Measurements from ENCODE around the gene PARD6A. TPM values are rescaled to one million over a fixed set of nuclear protein-coding genes. Genes with fewer than 3 reads are reported as not detected.

PARD6A gene
- total and polyA plus RNA-seq, 7 experiments from 2014 or later, result 4.5 to 15.1 (median 4.7) TPM

DNA sequence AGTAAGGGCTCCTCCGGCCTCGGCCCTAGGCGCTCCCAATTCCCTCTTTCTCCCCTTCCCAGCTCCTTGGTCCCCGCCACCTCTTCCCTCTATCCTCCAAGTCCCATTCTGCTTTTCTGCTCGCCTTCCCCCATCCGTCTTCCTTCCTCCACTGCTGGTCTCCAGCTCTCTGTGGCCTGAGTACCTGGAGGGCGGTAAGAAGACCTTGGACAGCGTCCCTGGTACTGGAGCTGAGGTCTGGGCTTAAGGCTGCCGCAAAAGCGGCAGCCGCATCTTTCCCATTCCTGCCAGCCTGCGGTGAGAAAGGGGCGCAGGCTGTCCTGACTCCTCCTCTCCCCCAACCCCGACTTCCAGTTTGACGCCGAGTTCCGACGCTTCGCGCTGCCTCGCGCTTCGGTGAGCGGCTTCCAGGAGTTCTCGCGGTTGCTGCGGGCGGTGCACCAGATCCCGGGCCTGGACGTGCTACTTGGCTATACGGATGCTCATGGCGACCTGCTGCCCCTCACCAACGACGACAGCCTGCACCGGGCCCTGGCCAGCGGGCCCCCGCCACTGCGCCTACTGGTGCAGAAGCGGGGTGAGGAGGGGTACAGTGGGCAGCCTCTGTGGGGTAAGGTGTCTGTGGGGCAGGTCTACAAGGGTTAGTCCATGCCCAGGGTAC lies 471 bp downstream of the PARD6A start:
- peaks cover 0 to 3% (median 0%) of the 10 kb centered on the region in 11 donors for H3K9me3 Mint-ChIP-seq
- peak overlapping the region; percentile 84 to 98 (median 95) for H3K27ac Mint-ChIP-seq
- DNase-seq (peak in 3 of 9 donors; percentile 41 to 45 (median 43)), ATAC-seq (no peak)
- Histone ChIP-seq H3K27me3 (ENCODE audit: control insufficient read depth in 2 of 2, insufficient read depth in 2 of 2, low read length in 2 of 2) (no peaks in the 10 kb centered on the region), H3K4me3 (ENCODE audit: low read length) (peak overlapping the region; percentile 65), H3K27ac (ENCODE audit: low read depth, low read length) (peak overlapping the region; percentile 97), H3K4me1 (ENCODE audit: control insufficient read depth in 2 of 2, insufficient read depth in 2 of 2, low read length in 2 of 2) (peaks cover 11 to 17% of the 10 kb centered on the region in 2 donors), H3K36me3 (ENCODE audit: control insufficient read depth in 2 of 3, insufficient read depth in 3 of 3, low read length in 3 of 3) (peaks cover 0 to 30% (median 0%) of the 10 kb centered on the region in 3 experiments), H3K9me3 (ENCODE audit: control insufficient read depth in 2 of 3, low read length in 3 of 3) (no peaks in the 10 kb centered on the region)
- intact Hi-C loops (cut with micrococcal nuclease), result loop anchor here (2.0 to 10.0 kb wide), 7 partner anchors 16 to 574 kb away; partner anchors contain the start of genes CARMIL2 (in 1 of the 2), ESRP2 (in 1 of the 2), PSKH1 (in 1 of the 2) and PSMB10 (in 1 of the 2)
- H3K27me3 Mint-ChIP-seq, result no peaks in the 10 kb centered on the region
- ChIA-PET CTCF (interaction anchor here (1.4 to 2.0 kb wide), 3 partner anchors 11 to 114 kb away, joined by 4 to 8 read pairs (median 6); partner anchors contain the start of gene CTCF), POLR2A (interaction anchor here (1.1 to 6.6 kb wide), 6 partner anchors 9 to 185 kb away, joined by 3 to 84 read pairs (median 6); partner anchors contain the start of genes CARMIL2, CTCF, GFOD2 and NUTF2)
- H3K4me1 Mint-ChIP-seq, result peaks cover 11 to 41% (median 22%) of the 10 kb centered on the region in 7 donors
- peak overlapping the region; percentile 88 to 97 (median 92) for H3K4me3 Mint-ChIP-seq
- peaks cover 0 to 4% (median 0%) of the 10 kb centered on the region in 5 donors for H3K36me3 Mint-ChIP-seq

DNA sequence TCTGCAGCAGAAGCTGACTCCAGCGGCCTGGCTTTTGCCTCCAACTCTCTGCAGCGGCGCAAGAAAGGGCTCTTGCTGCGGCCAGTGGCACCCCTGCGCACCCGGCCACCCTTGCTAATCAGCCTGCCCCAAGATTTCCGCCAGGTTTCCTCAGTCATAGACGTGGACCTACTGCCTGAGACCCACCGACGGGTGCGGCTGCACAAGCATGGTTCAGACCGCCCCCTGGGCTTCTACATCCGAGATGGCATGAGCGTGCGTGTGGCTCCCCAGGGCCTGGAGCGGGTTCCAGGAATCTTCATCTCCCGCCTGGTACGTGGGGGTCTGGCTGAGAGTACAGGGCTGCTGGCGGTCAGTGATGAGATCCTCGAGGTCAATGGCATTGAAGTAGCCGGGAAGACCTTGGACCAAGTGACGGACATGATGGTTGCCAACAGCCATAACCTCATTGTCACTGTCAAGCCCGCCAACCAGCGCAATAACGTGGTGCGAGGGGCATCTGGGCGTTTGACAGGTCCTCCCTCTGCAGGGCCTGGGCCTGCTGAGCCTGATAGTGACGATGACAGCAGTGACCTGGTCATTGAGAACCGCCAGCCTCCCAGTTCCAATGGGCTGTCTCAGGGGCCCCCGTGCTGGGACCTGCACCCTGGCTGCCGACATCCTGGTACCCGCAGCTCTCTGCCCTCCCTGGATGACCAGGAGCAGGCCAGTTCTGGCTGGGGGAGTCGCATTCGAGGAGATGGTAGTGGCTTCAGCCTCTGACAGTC lies 1.3 kb downstream of the PARD6A start:
- Mint-ChIP-seq H3K9me3 (peaks cover 0 to 3% (median 0%) of the 10 kb centered on the region in 11 donors), H3K4me3 (peak overlapping the region; percentile 88 to 97 (median 92)), H3K27ac (peak overlapping the region in 7 of 9 donors; percentile 29 to 98 (median 95)), H3K36me3 (peaks cover 0 to 4% (median 0%) of the 10 kb centered on the region in 5 donors), H3K27me3 (no peaks in the 10 kb centered on the region), H3K4me1 (peaks cover 11 to 45% (median 22%) of the 10 kb centered on the region in 7 donors)
- H3K27ac ChIP-seq (ENCODE audit: low read depth, low read length), result peak overlapping the region; percentile 97
- POLR2A ChIA-PET, result interaction anchor here (0.7 to 4.7 kb wide), 6 partner anchors 11 to 141 kb away, joined by 3 to 48 read pairs (median 4); partner anchors contain the start of genes CARMIL2 and CTCF
- intact Hi-C loops (cut with micrococcal nuclease), result loop anchor here (2.0 to 10.0 kb wide), 7 partner anchors 17 to 573 kb away; partner anchors contain the start of genes CARMIL2 (in 1 of the 2), ESRP2 (in 1 of the 2), PSKH1 (in 1 of the 2) and PSMB10 (in 1 of the 2)
- no peak for ATAC-seq
- no peaks in the 10 kb centered on the region for H3K9me3 ChIP-seq (ENCODE audit: control insufficient read depth in 2 of 3, low read length in 3 of 3)
- H3K27me3 ChIP-seq (ENCODE audit: control insufficient read depth in 2 of 2, insufficient read depth in 2 of 2, low read length in 2 of 2), result no peaks in the 10 kb centered on the region
- CTCF ChIA-PET, result interaction anchor here (1.4 to 3.1 kb wide), 5 partner anchors 17 to 141 kb away, joined by 3 to 17 read pairs (median 6); partner anchors contain the start of gene CARMIL2
- H3K4me3 ChIP-seq (ENCODE audit: low read length), result no peak overlapping the region
- peaks cover 12 to 18% of the 10 kb centered on the region in 2 donors for H3K4me1 ChIP-seq (ENCODE audit: control insufficient read depth in 2 of 2, insufficient read depth in 2 of 2, low read length in 2 of 2)
- DNase-seq, result no peak
- H3K36me3 ChIP-seq (ENCODE audit: control insufficient read depth in 2 of 3, insufficient read depth in 3 of 3, low read length in 3 of 3), result peaks cover 0 to 22% (median 0%) of the 10 kb centered on the region in 3 experiments

DNA sequence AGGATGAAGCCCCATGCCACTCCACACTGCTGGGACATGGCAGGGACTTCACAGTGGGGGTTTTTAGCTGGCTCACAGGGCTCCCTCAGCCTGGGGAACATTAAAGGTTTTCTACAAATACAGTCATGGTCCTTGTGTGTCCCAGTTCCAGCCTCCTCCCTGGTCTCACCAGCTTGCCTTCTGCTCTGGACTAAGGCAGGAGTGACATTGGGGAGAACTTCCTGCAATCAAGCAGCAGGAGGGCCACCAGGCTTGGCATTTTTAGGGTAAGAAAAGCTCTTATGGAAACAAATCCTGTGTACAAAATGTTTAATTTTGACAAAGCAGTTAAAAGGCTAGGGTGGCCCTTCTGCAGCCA lies 1.9 kb downstream of the PARD6A start:
- ChIA-PET POLR2A (interaction anchor here (0.6 to 2.0 kb wide), 8 partner anchors 10 to 412 kb away, joined by 3 to 6 read pairs (median 4); partner anchors contain the start of gene CARMIL2), CTCF (interaction anchor here (1.4 to 3.1 kb wide), 4 partner anchors 18 to 142 kb away, joined by 3 to 17 read pairs (median 6); partner anchors contain the start of gene CARMIL2)
- H3K27ac ChIP-seq (ENCODE audit: low read depth, low read length), result no peak overlapping the region
- H3K4me1 Mint-ChIP-seq, result peaks cover 12 to 49% (median 23%) of the 10 kb centered on the region in 7 donors
- intact Hi-C loops (cut with micrococcal nuclease), result loop anchor here (10.0 kb wide), 4 partner anchors 172 to 572 kb away; partner anchors contain the start of genes ESRP2 (in 1 of the 2) and PSKH1 (in 1 of the 2)
- ATAC-seq (no peak), DNase-seq (no peak)
- H3K4me1 ChIP-seq (ENCODE audit: control insufficient read depth in 2 of 2, insufficient read depth in 2 of 2, low read length in 2 of 2), result peaks cover 18 to 24% of the 10 kb centered on the region in 2 donors
- peaks cover 0 to 4% (median 0%) of the 10 kb centered on the region in 5 donors for H3K36me3 Mint-ChIP-seq
- H3K9me3 Mint-ChIP-seq, result peaks cover 0 to 3% (median 0%) of the 10 kb centered on the region in 11 donors
- no peaks in the 10 kb centered on the region for H3K9me3 ChIP-seq (ENCODE audit: control insufficient read depth in 2 of 3, low read length in 3 of 3)
- H3K27ac Mint-ChIP-seq, result peak overlapping the region in 2 of 9 donors; percentile 62 to 78
- no peaks in the 10 kb centered on the region for H3K27me3 ChIP-seq (ENCODE audit: control insufficient read depth in 2 of 2, insufficient read depth in 2 of 2, low read length in 2 of 2)
- no peak overlapping the region for H3K4me3 ChIP-seq (ENCODE audit: low read length)
- no peaks in the 10 kb centered on the region for H3K27me3 Mint-ChIP-seq
- H3K4me3 Mint-ChIP-seq, result peak overlapping the region in 1 of 10 donors; percentile 9
- peaks cover 0 to 16% (median 0%) of the 10 kb centered on the region in 3 experiments for H3K36me3 ChIP-seq (ENCODE audit: control insufficient read depth in 2 of 3, insufficient read depth in 3 of 3, low read length in 3 of 3)

DNA sequence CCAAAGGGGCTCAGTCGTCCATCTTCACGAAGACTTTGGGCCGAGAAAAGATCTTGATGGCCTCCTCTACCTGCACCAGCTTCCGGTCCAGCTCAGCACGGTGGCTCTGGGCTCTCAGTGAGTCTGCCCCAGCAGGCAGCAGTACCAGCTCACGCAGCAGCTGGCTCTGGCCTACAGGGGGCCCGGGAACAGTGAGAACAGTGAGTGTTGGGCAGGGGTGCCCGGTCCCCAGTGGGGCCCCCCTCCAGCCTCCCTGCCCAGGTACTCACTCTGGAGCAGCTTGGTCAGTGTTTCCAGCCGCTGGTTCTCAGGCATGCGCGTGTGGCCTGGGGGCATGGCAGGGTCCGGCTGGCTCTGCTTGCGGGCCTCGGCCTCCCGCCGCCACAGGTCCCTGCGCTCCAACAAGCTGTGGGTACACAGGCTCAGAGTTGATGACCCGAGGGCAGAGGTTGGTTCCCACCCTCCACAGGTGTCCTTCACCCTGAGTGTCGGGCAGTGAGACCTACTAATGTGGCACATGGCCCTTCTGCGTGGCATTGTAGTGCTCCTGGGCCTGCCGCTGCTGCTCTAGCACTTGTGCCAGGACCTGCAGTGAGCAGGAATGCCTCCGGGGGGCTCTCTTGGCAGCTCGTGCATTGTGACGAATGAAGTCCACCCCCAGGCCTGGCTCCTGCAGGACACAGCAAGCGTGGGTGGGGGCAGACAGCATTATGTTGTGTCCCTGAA lies 2.6 kb downstream of the PARD6A start:
- Mint-ChIP-seq H3K27me3 (no peaks in the 10 kb centered on the region), H3K27ac (peak overlapping the region in 3 of 9 donors; percentile 59 to 78 (median 72)), H3K36me3 (peaks cover 0 to 4% (median 0%) of the 10 kb centered on the region in 5 donors), H3K4me1 (peaks cover 15 to 48% (median 28%) of the 10 kb centered on the region in 7 donors), H3K4me3 (peak overlapping the region in 3 of 10 donors; percentile 8 to 35 (median 35)), H3K9me3 (peaks cover 0 to 3% (median 0%) of the 10 kb centered on the region in 11 donors)
- DNase-seq (peak in 1 of 9 donors; percentile 18), ATAC-seq (no peak)
- Histone ChIP-seq H3K4me3 (ENCODE audit: low read length) (no peak overlapping the region), H3K27ac (ENCODE audit: low read depth, low read length) (no peak overlapping the region), H3K27me3 (ENCODE audit: control insufficient read depth in 2 of 2, insufficient read depth in 2 of 2, low read length in 2 of 2) (no peaks in the 10 kb centered on the region), H3K36me3 (ENCODE audit: control insufficient read depth in 2 of 3, insufficient read depth in 3 of 3, low read length in 3 of 3) (peaks cover 0 to 9% (median 0%) of the 10 kb centered on the region in 3 experiments), H3K4me1 (ENCODE audit: control insufficient read depth in 2 of 2, insufficient read depth in 2 of 2, low read length in 2 of 2) (peaks cover 20 to 29% of the 10 kb centered on the region in 2 donors), H3K9me3 (ENCODE audit: control insufficient read depth in 2 of 3, low read length in 3 of 3) (no peaks in the 10 kb centered on the region)
- intact Hi-C loops (cut with micrococcal nuclease), result loop anchor here (10.0 kb wide), 4 partner anchors 171 to 571 kb away; partner anchors contain the start of genes ESRP2 (in 1 of the 2) and PSKH1 (in 1 of the 2)
- ChIA-PET POLR2A (interaction anchor here (0.6 to 2.0 kb wide), 12 partner anchors 9 to 411 kb away, joined by 3 to 6 read pairs (median 4); partner anchors contain the start of genes CARMIL2 and CTCF), CTCF (interaction anchor here (0.6 to 3.1 kb wide), 5 partner anchors 19 to 424 kb away, joined by 3 to 17 read pairs (median 6); partner anchors contain the start of gene CARMIL2)

DNA sequence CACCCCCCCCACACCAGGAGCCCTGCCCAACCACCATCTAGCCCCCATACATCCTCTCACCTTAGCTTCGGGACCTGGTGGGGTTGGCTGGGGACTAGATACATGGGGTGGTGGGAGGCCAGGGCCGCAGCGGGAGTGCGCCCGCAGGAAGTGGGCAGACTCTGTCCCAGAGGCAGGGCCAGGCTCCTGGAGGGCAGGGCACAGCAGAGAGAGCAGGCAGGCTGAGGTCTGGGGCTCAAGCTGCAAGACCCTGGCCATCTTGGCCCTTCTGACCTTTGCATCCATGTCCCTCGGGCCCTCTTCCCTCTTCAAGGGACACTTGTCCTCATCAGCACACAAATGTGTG lies 3.1 kb downstream of the PARD6A start:
- H3K4me3 Mint-ChIP-seq, result no peak overlapping the region
- no peak for ATAC-seq

More for the DNA sequence above, 3.1 kb downstream of the PARD6A start:
- no peak for DNase-seq
- ChIA-PET CTCF (interaction anchor here (0.6 to 3.1 kb wide), 2 partner anchors 143 to 423 kb away, joined by 3 to 17 read pairs; no protein-coding TSS in a partner anchor), POLR2A (interaction anchor here (0.5 to 2.0 kb wide), 8 partner anchors 10 to 126 kb away, joined by 3 to 6 read pairs (median 4); partner anchors contain the start of genes CARMIL2 and CTCF)
- Histone ChIP-seq H3K4me3 (ENCODE audit: low read length) (no peak overlapping the region), H3K27me3 (ENCODE audit: control insufficient read depth in 2 of 2, insufficient read depth in 2 of 2, low read length in 2 of 2) (no peaks in the 10 kb centered on the region), H3K27ac (ENCODE audit: low read depth, low read length) (no peak overlapping the region), H3K36me3 (ENCODE audit: control insufficient read depth in 2 of 3, insufficient read depth in 3 of 3, low read length in 3 of 3) (peaks cover 0 to 7% (median 0%) of the 10 kb centered on the region in 3 experiments), H3K9me3 (ENCODE audit: control insufficient read depth in 2 of 3, low read length in 3 of 3) (no peaks in the 10 kb centered on the region), H3K4me1 (ENCODE audit: control insufficient read depth in 2 of 2, insufficient read depth in 2 of 2, low read length in 2 of 2) (peaks cover 20 to 26% of the 10 kb centered on the region in 2 donors)
- Mint-ChIP-seq H3K27ac (peak overlapping the region in 5 of 9 donors; percentile 29 to 79 (median 76)), H3K9me3 (peaks cover 0 to 4% (median 0%) of the 10 kb centered on the region in 11 donors), H3K4me1 (peaks cover 16 to 43% (median 25%) of the 10 kb centered on the region in 7 donors), H3K27me3 (no peaks in the 10 kb centered on the region), H3K36me3 (peaks cover 0 to 4% (median 0%) of the 10 kb centered on the region in 5 donors)
- intact Hi-C loops (cut with micrococcal nuclease), result loop anchor here (10.0 kb wide), 4 partner anchors 171 to 571 kb away; partner anchors contain the start of genes ESRP2 (in 1 of the 2) and PSKH1 (in 1 of the 2)

All from naive thymus-derived CD4-positive, alpha-beta T cell (primary cell).